Osteocyte (in vitro differentiated cells): ENCODE results near the gene PALS2. TPM values are rescaled to one million over a fixed set of nuclear protein-coding genes. Genes with fewer than 3 reads are reported as not detected.

ENCODE experiments used
- DNase-seq: peaks from one replicate; pipeline ENCODE4 v3.0.0; 2021; ENCODE audit warnings: mixed read lengths; ENCODE audit not compliant: unreplicated experiment; ENCODE audit errors: extremely low spot score
- H3K27ac Mint-ChIP-seq: one replicate; pipeline ENCODE4 v1.8.0; 2021; ENCODE audit warnings: mild to moderate bottlenecking, mixed read lengths; ENCODE audit not compliant: unreplicated experiment
- H3K27me3 Mint-ChIP-seq: one replicate; pipeline ENCODE4 v1.8.0; 2021; ENCODE audit warnings: mixed read lengths; ENCODE audit not compliant: unreplicated experiment
- H3K36me3 Mint-ChIP-seq: one replicate; pipeline ENCODE4 v1.8.0; 2021; ENCODE audit warnings: mixed read lengths; ENCODE audit not compliant: unreplicated experiment
- H3K4me1 Mint-ChIP-seq: one replicate; pipeline ENCODE4 v1.8.0; 2021; ENCODE audit warnings: mixed read lengths; ENCODE audit not compliant: unreplicated experiment
- H3K4me3 Mint-ChIP-seq: one replicate; pipeline ENCODE4 v1.8.0; 2021; ENCODE audit warnings: mild to moderate bottlenecking, moderate library complexity, mixed read lengths; ENCODE audit not compliant: unreplicated experiment
- H3K9me3 Mint-ChIP-seq: one replicate; pipeline ENCODE4 v1.8.0; 2021; ENCODE audit warnings: mixed read lengths; ENCODE audit not compliant: unreplicated experiment
- total RNA-seq: library from RNA; stranded (reverse); gene quantifications from 2 replicates; pipeline ENCODE4 v1.2.1, GENCODE V29; 2021
- TF ChIP-seq, protein P1 (sequence below): fragments of 200-600 bp; sonication (generic); IDR thresholded peaks from 2 replicates; pipeline ENCODE4 v1.5.0; 2021; ENCODE audit warnings: antibody characterized with exemption, mild to moderate bottlenecking, moderate library complexity

Gene PALS2
- total RNA-seq, 1 donor from 2014 or later, result 15.7 TPM

DNA sequence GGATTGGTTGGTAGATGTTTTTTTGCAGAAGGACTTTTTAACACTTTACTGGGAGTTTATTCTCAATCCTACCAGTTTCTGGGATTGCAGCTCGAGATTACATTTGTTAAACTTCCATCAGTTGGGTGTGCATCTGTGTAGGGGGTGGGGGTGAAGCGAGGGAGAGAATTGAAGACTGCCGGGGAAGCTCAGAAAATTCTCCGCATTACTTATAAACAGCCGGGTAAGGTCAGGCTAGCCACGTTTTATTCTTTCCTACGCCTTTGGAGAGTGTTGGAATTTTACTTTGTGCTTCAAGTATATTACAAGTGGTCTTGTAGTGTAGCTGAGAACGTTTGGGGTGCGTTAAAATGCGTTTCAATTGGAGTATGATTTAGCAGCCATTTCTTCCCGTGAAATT is 1.1 kb downstream of the PALS2 start:
- TF ChIP-seq, protein P1, sequence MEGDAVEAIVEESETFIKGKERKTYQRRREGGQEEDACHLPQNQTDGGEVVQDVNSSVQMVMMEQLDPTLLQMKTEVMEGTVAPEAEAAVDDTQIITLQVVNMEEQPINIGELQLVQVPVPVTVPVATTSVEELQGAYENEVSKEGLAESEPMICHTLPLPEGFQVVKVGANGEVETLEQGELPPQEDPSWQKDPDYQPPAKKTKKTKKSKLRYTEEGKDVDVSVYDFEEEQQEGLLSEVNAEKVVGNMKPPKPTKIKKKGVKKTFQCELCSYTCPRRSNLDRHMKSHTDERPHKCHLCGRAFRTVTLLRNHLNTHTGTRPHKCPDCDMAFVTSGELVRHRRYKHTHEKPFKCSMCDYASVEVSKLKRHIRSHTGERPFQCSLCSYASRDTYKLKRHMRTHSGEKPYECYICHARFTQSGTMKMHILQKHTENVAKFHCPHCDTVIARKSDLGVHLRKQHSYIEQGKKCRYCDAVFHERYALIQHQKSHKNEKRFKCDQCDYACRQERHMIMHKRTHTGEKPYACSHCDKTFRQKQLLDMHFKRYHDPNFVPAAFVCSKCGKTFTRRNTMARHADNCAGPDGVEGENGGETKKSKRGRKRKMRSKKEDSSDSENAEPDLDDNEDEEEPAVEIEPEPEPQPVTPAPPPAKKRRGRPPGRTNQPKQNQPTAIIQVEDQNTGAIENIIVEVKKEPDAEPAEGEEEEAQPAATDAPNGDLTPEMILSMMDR, result no peak
- Mint-ChIP-seq H3K4me3 (peak overlapping the region; percentile 92), H3K9me3 (no peaks in the 10 kb centered on the region), H3K4me1 (peaks cover 21% of the 10 kb centered on the region), H3K27me3 (peaks cover 26% of the 10 kb centered on the region), H3K27ac (peak overlapping the region; percentile 88), H3K36me3 (no peaks in the 10 kb centered on the region)
- DNase-seq, result no peak

DNA sequence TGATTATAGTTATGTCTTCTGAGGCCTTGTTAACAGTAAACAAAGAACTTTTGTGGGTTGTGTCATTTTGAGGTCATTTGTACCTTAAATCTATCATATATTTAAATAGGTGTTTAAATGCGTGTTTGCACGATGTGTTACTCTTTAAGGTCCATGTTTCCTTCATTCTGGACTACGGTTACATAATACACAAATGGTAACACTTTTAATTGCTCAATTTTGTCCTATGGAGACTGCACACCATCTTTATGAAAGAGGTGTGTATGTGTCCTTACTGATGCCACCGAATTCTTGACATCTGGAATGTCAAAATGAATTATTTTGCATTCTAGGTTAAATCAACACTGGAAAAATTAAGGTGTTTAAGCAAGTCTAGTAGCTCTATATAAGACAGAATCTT is 1.7 kb downstream of the PALS2 start:
- Mint-ChIP-seq H3K9me3 (no peaks in the 10 kb centered on the region), H3K27ac (no peak overlapping the region), H3K36me3 (no peaks in the 10 kb centered on the region), H3K4me1 (peaks cover 21% of the 10 kb centered on the region), H3K4me3 (peak overlapping the region; percentile 92), H3K27me3 (peaks cover 20% of the 10 kb centered on the region)
- TF ChIP-seq, protein P1, result no peak
- DNase-seq, result no peak

DNA sequence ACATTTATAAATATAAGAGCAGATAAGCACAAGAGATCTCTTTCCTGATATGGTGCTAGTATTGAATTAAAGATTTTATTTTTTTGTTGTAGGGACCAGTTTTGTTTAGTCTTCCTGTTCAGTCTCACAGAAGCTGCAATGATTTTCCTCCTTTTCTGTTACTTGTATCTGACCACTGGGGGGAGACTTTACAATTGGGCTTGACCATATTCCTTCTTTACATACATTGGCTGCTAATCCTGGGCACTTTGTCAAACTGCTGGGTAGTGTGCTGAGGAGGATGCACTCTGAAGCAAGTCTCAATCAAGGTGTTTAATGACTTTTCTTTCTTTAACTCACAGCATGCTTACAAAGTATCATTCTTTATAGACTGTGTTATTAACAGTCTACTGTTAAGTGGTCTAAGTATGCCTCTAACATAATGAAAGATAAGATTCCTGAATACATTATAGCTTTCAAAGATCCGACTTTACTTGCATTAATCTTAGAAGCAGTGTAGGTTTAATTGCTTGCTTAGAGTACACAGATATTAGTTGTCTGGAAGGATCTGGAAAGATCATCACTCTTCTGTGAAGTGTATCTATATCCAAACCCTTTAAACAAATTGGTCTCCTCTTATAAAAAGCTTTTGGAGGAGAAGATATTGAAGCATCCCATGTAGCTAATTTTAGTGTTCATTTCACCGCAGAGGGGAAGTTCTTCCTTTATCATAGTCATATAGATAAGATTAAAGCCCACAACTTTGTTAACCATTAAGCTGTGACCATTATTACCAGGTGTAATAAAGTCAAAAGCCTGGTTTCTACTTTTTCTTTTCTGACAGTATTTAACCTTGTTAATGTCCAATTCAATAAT is 3.1 kb downstream of the PALS2 start:
- peak overlapping the region; percentile 44 for H3K4me3 Mint-ChIP-seq
- TF ChIP-seq, protein P1, result peak; percentile 79
- H3K9me3 Mint-ChIP-seq, result no peaks in the 10 kb centered on the region
- DNase-seq, result no peak
- no peaks in the 10 kb centered on the region for H3K36me3 Mint-ChIP-seq
- no peak overlapping the region for H3K27ac Mint-ChIP-seq
- peaks cover 7% of the 10 kb centered on the region for H3K27me3 Mint-ChIP-seq
- H3K4me1 Mint-ChIP-seq, result peaks cover 21% of the 10 kb centered on the region

DNA sequence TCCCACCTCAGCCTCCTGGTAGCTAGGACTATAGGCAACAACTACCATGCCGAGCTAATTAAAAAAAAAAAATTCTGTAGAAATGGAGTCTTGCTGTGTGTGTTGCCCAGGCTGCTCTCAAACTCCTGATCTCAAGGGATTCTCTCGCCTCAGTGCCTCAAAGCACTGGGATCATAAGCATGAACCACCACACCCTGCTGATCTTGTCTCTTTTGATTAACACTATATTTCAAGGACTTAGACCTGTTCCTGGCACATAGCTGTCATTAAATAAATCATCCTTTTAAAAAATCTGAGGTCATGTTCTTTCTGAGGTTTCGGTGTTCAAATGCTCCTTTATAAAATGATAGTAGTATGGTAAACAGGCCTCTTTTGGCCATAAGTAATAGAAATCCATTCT is 4.8 kb downstream of the PALS2 start:
- Mint-ChIP-seq H3K36me3 (no peaks in the 10 kb centered on the region), H3K27ac (no peak overlapping the region), H3K4me3 (no peak overlapping the region), H3K9me3 (no peaks in the 10 kb centered on the region), H3K4me1 (peaks cover 17% of the 10 kb centered on the region), H3K27me3 (no peaks in the 10 kb centered on the region)
- no peak for DNase-seq
- TF ChIP-seq, protein P1, result no peak

DNA sequence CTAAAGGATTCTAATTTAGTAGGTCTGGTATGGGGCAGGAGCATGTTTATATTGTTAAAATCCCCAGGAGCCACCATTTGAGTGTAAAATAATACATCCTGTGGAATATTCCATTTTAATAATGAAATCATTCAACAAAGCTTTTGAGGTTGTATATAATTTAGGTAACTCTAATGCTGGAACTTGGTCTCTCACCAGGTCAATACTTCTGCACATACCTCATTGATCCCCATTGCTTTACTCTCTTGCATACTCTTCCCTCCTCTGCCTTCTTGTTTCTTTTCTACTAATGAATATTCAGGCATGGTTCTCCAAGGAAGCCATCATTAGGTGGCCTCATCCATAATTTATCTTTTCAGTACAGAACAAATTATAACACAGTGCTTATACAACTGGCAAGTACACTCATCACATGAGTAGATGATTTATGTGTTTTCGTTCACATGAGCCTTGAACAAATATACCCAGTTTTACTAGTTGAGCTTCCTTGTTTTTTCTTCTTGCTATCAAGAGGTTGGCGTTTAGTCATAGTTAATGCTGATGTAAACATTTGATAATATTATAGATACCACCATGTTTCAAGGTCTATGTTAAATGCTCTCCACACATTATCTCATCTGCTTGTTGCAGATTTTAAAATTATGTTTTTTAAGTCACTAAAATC is 7.2 kb downstream of the PALS2 start:
- peaks cover 5% of the 10 kb centered on the region for H3K4me1 Mint-ChIP-seq
- DNase-seq, result no peak
- TF ChIP-seq, protein P1, result no peak
- no peaks in the 10 kb centered on the region for H3K36me3 Mint-ChIP-seq
- H3K9me3 Mint-ChIP-seq, result no peaks in the 10 kb centered on the region
- no peak overlapping the region for H3K4me3 Mint-ChIP-seq
- H3K27me3 Mint-ChIP-seq, result no peaks in the 10 kb centered on the region
- no peak overlapping the region for H3K27ac Mint-ChIP-seq
